SK-N-DZ (cell line): ENCODE measurements around the gene UBE2S. TPM values are rescaled to one million over a fixed set of nuclear protein-coding genes. Genes with fewer than 3 reads are reported as not detected.
A peak's percentile ranks its signal among the peaks of the same experiment; 100 is the strongest.
"Not testable (repeated sequence)": the region's sequence is repeated elsewhere in the genome, so short reads cannot be mapped to it uniquely, and the experiment has no call there.

Experiments used
- DNase-seq: peaks from one replicate; pipeline ENCODE4 v3.0.0-alpha.2; 2015; ENCODE audit warnings: low spot score
- polyA plus RNA-seq, 2 experiments: library from polyadenylated mRNA; depleted of rRNA; stranded (reverse); fragments of >200 nt; gene quantifications; 2 replicates each; pipeline ENCODE4 v1.2.3, GENCODE V29; 2014

UBE2S gene
- 250 and 342 TPM in 2 replicates for polyA plus RNA-seq (2014; cell fraction: cytosol; rRNA removed)
- polyA plus RNA-seq (2014; cell fraction: nucleus; rRNA removed), result 105 and 147 TPM in 2 replicates

GRCh38 chr19:55407550-55407799 is at the start of gene UBE2S:
UBE2S (minus strand) TSS chr19:55407788; CDS start chr19:55407589, 199 bp downstream.
- DNase-seq, result not testable (repeated sequence)

- no peak for DNase-seq
These were observed 48.8 kb upstream of the UBE2S start for GRCh38 chr19:55456347-55456746.

- DNase-seq, result no peak
These were observed 48.1 kb upstream of the UBE2S start for GRCh38 chr19:55455576-55456235.

- peak; percentile 43 for DNase-seq
These were observed 47.2 kb upstream of the UBE2S start for GRCh38 chr19:55454787-55455243.

GRCh38 chr19:55453511-55454260 is 46.1 kb upstream of the UBE2S start:
- no peak for DNase-seq

GRCh38 chr19:55452749-55453346 is 45.3 kb upstream of the UBE2S start:
- DNase-seq, result peak; percentile 89

GRCh38 chr19:55451965-55452748 is 44.6 kb upstream of the UBE2S start:
- DNase-seq, result no peak

GRCh38 chr19:55451163-55451964 is 43.8 kb upstream of the UBE2S start:
- DNase-seq, result no peak

- DNase-seq, result no peak
These were observed 41.9 kb upstream of the UBE2S start for GRCh38 chr19:55449469-55449868.

GRCh38 chr19:55448175-55448490 is 40.5 kb upstream of the UBE2S start:
- not testable (repeated sequence) for DNase-seq

- peak; percentile 51 for DNase-seq
These were observed 40.0 kb upstream of the UBE2S start for GRCh38 chr19:55447421-55448174.

GRCh38 chr19:55446060-55446459 is 38.5 kb upstream of the UBE2S start:
- no peak for DNase-seq

GRCh38 chr19:55444646-55445045 is 37.1 kb upstream of the UBE2S start:
- no peak for DNase-seq

- DNase-seq, result no peak
These were observed 36.4 kb upstream of the UBE2S start for GRCh38 chr19:55443824-55444480.

GRCh38 chr19:55443045-55443823 is 35.6 kb upstream of the UBE2S start, which contains the start of gene SHISA7:
SHISA7 (minus strand) TSS chr19:55443300; CDS start chr19:55442863, 437 bp downstream.
- no peak for DNase-seq

GRCh38 chr19:55442372-55442961 is 34.9 kb upstream of the UBE2S start:
- DNase-seq, result no peak

GRCh38 chr19:55441692-55442321 is 34.2 kb upstream of the UBE2S start:
- no peak for DNase-seq

GRCh38 chr19:55441319-55441691 is 33.7 kb upstream of the UBE2S start:
- no peak for DNase-seq
